NB4 (cell line): ENCODE data around the gene ADARB2.

ENCODE experiments used
- POLR2A ChIP-seq: IDR thresholded peaks from 2 replicates; pipeline ENCODE4 v1.6.1; 2011; ENCODE audit warnings: mild to moderate bottlenecking; ENCODE audit not compliant: insufficient read length; ENCODE audit errors: extremely low read depth
- TF ChIP-seq, protein P1 (sequence below): IDR thresholded peaks from one replicate; pipeline ENCODE4 v1.5.1; 2012; ENCODE audit warnings: low read depth, low read length

GRCh38 chr10:1752153-1752552 lies 14.8 kb upstream of the ADARB2 start:
- no peak for TF ChIP-seq POLR2A
- TF ChIP-seq, protein P1, sequence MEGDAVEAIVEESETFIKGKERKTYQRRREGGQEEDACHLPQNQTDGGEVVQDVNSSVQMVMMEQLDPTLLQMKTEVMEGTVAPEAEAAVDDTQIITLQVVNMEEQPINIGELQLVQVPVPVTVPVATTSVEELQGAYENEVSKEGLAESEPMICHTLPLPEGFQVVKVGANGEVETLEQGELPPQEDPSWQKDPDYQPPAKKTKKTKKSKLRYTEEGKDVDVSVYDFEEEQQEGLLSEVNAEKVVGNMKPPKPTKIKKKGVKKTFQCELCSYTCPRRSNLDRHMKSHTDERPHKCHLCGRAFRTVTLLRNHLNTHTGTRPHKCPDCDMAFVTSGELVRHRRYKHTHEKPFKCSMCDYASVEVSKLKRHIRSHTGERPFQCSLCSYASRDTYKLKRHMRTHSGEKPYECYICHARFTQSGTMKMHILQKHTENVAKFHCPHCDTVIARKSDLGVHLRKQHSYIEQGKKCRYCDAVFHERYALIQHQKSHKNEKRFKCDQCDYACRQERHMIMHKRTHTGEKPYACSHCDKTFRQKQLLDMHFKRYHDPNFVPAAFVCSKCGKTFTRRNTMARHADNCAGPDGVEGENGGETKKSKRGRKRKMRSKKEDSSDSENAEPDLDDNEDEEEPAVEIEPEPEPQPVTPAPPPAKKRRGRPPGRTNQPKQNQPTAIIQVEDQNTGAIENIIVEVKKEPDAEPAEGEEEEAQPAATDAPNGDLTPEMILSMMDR = no peak
